H1 (cell line): ENCODE results near the gene ADGRB3. TPM values are rescaled to one million over a fixed set of nuclear protein-coding genes. Genes with fewer than 3 reads are reported as not detected.

ENCODE experiments used
- CTCF ChIA-PET: fragments of 300-600 bp; sonication (Branson Sonifier 250); formaldehyde crosslinking; loops from one replicate; lab custom pipeline; 2021; ENCODE audit not compliant: partially characterized antibody; lab: Charles Lee
- POLR2A ChIA-PET: fragments of 300-600 bp; sonication (Branson Sonifier 250); formaldehyde crosslinking; loops from one replicate; lab custom pipeline; 2021; ENCODE audit warnings: inconsistent platforms; ENCODE audit not compliant: partially characterized antibody; lab: Charles Lee
- DNase-seq, 2 experiments: peaks; one replicate each; pipeline versions ENCODE4 v3.0.0 to v3.0.0-alpha.2; 2010 to 2022; ENCODE audit warnings: low spot score in 2 of 2, low read depth in 1 of 2, mixed read lengths in 1 of 2
- FAIRE-seq: peaks from 2 replicates; lab custom pipeline; 2011; peaks lifted over from hg19 to GRCh38; lab: Jason Lieb, UNC
- H2AFZ ChIP-seq: 2 replicates; pipeline ENCODE4 v1.8.1; 2012; ENCODE audit warnings: low read length, inconsistent platforms
- H2AK5ac ChIP-seq: 2 replicates; pipeline ENCODE4 v1.6.1; 2013; ENCODE audit warnings: low read depth, low read length
- H2BK120ac ChIP-seq: replicated peaks from 2 replicates; pipeline ENCODE3; 2013; ENCODE audit warnings: low read depth, low read length, inconsistent platforms
- H2BK12ac ChIP-seq: 2 replicates; pipeline ENCODE4 v1.6.1; 2013; ENCODE audit warnings: low read depth, low read length
- H2BK15ac ChIP-seq: 2 replicates; pipeline ENCODE4 v1.6.1; 2013; ENCODE audit warnings: low read length
- H2BK20ac ChIP-seq: 2 replicates; pipeline ENCODE4 v1.6.1; 2013; ENCODE audit warnings: low read length
- H2BK5ac ChIP-seq: 2 replicates; pipeline ENCODE4 v1.6.1; 2013; ENCODE audit warnings: low read depth, low read length
- H3K14ac ChIP-seq: 2 replicates; pipeline ENCODE4 v1.6.1; 2013; ENCODE audit warnings: inconsistent platforms; ENCODE audit not compliant: insufficient read length
- H3K18ac ChIP-seq: 2 replicates; pipeline ENCODE4 v1.6.1; 2013; ENCODE audit warnings: low read length; ENCODE audit errors: extremely low read depth
- H3K23ac ChIP-seq: 2 replicates; pipeline ENCODE4 v1.6.1; 2013; ENCODE audit warnings: inconsistent platforms; ENCODE audit not compliant: insufficient read length
- H3K23me2 ChIP-seq: 2 replicates; pipeline ENCODE4 v1.6.1; 2013; ENCODE audit warnings: low read depth, low read length
- H3K27ac ChIP-seq: 2 replicates; pipeline ENCODE4 v1.6.1; 2011; ENCODE audit warnings: low read depth, low read length, inconsistent platforms
- H3K27me3 ChIP-seq, 4 experiments: replicated peaks in 1 of 4; 1 replicate in 1 of 4; 2 replicates in 3 of 4; pipeline versions ENCODE4 v1.6.1 to v1.8.1; 2011 to 2013; ENCODE audit warnings: low read length in 3 of 4, mild to moderate bottlenecking in 3 of 4, inconsistent platforms in 2 of 4, mixed read lengths in 2 of 4, moderate library complexity in 1 of 4; ENCODE audit not compliant: control insufficient read depth in 3 of 4, insufficient read depth in 3 of 4; ENCODE audit errors: extremely low read depth in 1 of 4
- H3K36me3 ChIP-seq, 4 experiments: 2 replicates each; pipeline versions ENCODE4 v1.6.1 to v1.8.1; 2011 to 2013; ENCODE audit warnings: mild to moderate bottlenecking in 4 of 4, low read length in 3 of 4, moderate library complexity in 2 of 4, control low read depth in 1 of 4, inconsistent platforms in 1 of 4; ENCODE audit not compliant: insufficient read depth in 4 of 4, control insufficient read depth in 2 of 4
- H3K4ac ChIP-seq: replicated peaks from 2 replicates; pipeline ENCODE3; 2013; ENCODE audit warnings: low read length, low read depth, mixed read lengths, inconsistent platforms; ENCODE audit not compliant: insufficient read length
- H3K4me1 ChIP-seq, 4 experiments: replicated peaks in 1 of 4; 1 replicate in 1 of 4; 2 replicates in 3 of 4; pipeline versions ENCODE4 v1.6.1 to v1.8.1; 2011 to 2013; ENCODE audit warnings: low read length in 3 of 4, inconsistent platforms in 2 of 4, mixed read lengths in 1 of 4; ENCODE audit not compliant: insufficient read depth in 4 of 4, control insufficient read depth in 3 of 4
- H3K4me2 ChIP-seq, 2 experiments: 2 replicates each; pipeline versions ENCODE4 v1.6.1 to v1.8.1; 2011 to 2013; ENCODE audit warnings: low read depth in 2 of 2, low read length in 2 of 2, control low read depth in 1 of 2, inconsistent platforms in 1 of 2, mild to moderate bottlenecking in 1 of 2; ENCODE audit not compliant: insufficient read depth in 1 of 2
- H3K4me3 ChIP-seq, 4 experiments: fragments of 200-600, 300-600 bp in 1 of 4; sonication (generic), shearing (Covaris generic), sonication (Bioruptor Twin) in 1 of 4; 2 replicates each; pipeline versions ENCODE4 v1.5.1 to v1.8.1; 2011 to 2016; ENCODE audit warnings: low read length in 4 of 4, low read depth in 3 of 4, control low read depth in 2 of 4, inconsistent platforms in 2 of 4, mild to moderate bottlenecking in 2 of 4, mixed read lengths in 1 of 4, moderate library complexity in 1 of 4; ENCODE audit not compliant: insufficient read depth in 2 of 4; ENCODE audit errors: extremely low read depth in 1 of 4
- H3K56ac ChIP-seq: replicated peaks from 2 replicates; pipeline ENCODE3; 2013; ENCODE audit warnings: low read depth, mild to moderate bottlenecking, mixed read lengths, low read length, inconsistent platforms; ENCODE audit not compliant: insufficient read length
- H3K79me1 ChIP-seq: 2 replicates; pipeline ENCODE4 v1.6.1; 2013; ENCODE audit warnings: low read depth, low read length, control low read depth
- H3K79me2 ChIP-seq, 2 experiments: 2 replicates each; pipeline versions ENCODE4 v1.6.1 to v1.8.1; 2012 to 2013; ENCODE audit warnings: low read length in 2 of 2, mild to moderate bottlenecking in 2 of 2, inconsistent platforms in 1 of 2; ENCODE audit not compliant: insufficient read depth in 2 of 2, control insufficient read depth in 1 of 2
- H3K9ac ChIP-seq, 4 experiments: replicated peaks in 1 of 4; 1 replicate in 1 of 4; 2 replicates in 3 of 4; pipeline versions ENCODE4 v1.6.1 to v1.8.1; 2011 to 2013; ENCODE audit warnings: low read depth in 3 of 4, low read length in 3 of 4, control low read depth in 2 of 4, mild to moderate bottlenecking in 2 of 4, moderate library complexity in 2 of 4, inconsistent platforms in 1 of 4; ENCODE audit errors: extremely low read depth in 1 of 4
- H3K9me3 ChIP-seq, 2 experiments: 2 replicates each; pipeline versions ENCODE4 v1.6.1 to v1.8.1; 2012 to 2013; ENCODE audit warnings: mild to moderate bottlenecking in 2 of 2, moderate library complexity in 2 of 2, control low read depth in 1 of 2, inconsistent platforms in 1 of 2, low read depth in 1 of 2, low read length in 1 of 2, mixed read lengths in 1 of 2; ENCODE audit not compliant: insufficient read depth in 2 of 2
- H4K20me1 ChIP-seq, 2 experiments: replicated peaks in 1 of 2; 2 replicates each; pipeline versions ENCODE3 to v1.8.1; 2011 to 2013; ENCODE audit warnings: inconsistent platforms in 2 of 2, low read length in 2 of 2, mild to moderate bottlenecking in 1 of 2; ENCODE audit not compliant: insufficient read depth in 2 of 2, control insufficient read depth in 1 of 2
- H4K5ac ChIP-seq: 2 replicates; pipeline ENCODE4 v1.6.1; 2013; ENCODE audit warnings: low read length, low read depth, mixed read lengths, inconsistent platforms; ENCODE audit not compliant: insufficient read length
- H4K8ac ChIP-seq: 2 replicates; pipeline ENCODE4 v1.8.0; 2013; ENCODE audit warnings: mild to moderate bottlenecking, moderate library complexity, low read length, inconsistent platforms; ENCODE audit not compliant: insufficient read depth; ENCODE audit errors: extremely low read depth
- H4K91ac ChIP-seq: replicated peaks from 2 replicates; pipeline ENCODE3; 2013; ENCODE audit warnings: low read length, mixed read lengths, inconsistent platforms; ENCODE audit not compliant: insufficient read length
- HDAC2 ChIP-seq, 2 experiments: fragments of 300-600 bp in 1 of 2; sonication (generic) in 1 of 2; IDR thresholded peaks; 2 replicates each; pipeline ENCODE4 v1.6.1; 2011 to 2012; ENCODE audit warnings: low read depth in 2 of 2, low read length in 2 of 2, mild to moderate bottlenecking in 2 of 2, moderate library complexity in 2 of 2, borderline replicate concordance in 1 of 2, inconsistent platforms in 1 of 2
- RXRA ChIP-seq: IDR thresholded peaks from 2 replicates; pipeline ENCODE4 v1.6.1; 2011; ENCODE audit warnings: low read depth, mild to moderate bottlenecking, low read length, moderate library complexity; ENCODE audit not compliant: insufficient read depth
- WGBS, 2 experiments: shearing (Covaris generic) in 1 of 2; methylation state at CpG; one replicate each; pipeline versions ENCODE4 v1.1.6 to v1.1.7; 2013 to 2015; ENCODE audit warnings: low lambda C conversion rate in 2 of 2, mixed read lengths in 2 of 2, inconsistent platforms in 1 of 2, low coverage in 1 of 2, missing lambda C conversion rate in 1 of 2; ENCODE audit not compliant: insufficient replicate concordance in 2 of 2, insufficient coverage in 1 of 2, insufficient read length in 1 of 2; ENCODE audit errors: extremely low coverage in 1 of 2, missing lambda C conversion rate in 1 of 2; 5-methylcytosine and 5-hydroxymethylcytosine counted together
- polyA plus RNA-seq, 7 experiments: library from polyadenylated mRNA; depleted of rRNA in 3 of 7; stranded (reverse) in 5 of 7; unstranded in 2 of 7; fragments of >200 nt in 5 of 7; fragments of 200-250 nt in 2 of 7; gene quantifications; 1 replicate in 5 of 7; 2 replicates in 1 of 7; 4 replicates in 1 of 7; pipeline versions ENCODE4 v1.2.1 to v1.2.3, GENCODE V29; 2011 to 2013; ENCODE audit warnings: missing spikeins in 2 of 7, mixed read lengths in 2 of 7
- total RNA-seq: library from RNA; stranded (reverse); fragmentation: NEBNext Ultra II Directional; extraction: Animal tissue kit (Norgen Biotek cat#: 25700); gene quantifications from 2 replicates; pipeline ENCODE4 v1.2.1, GENCODE V29; 2021
- TF ChIP-seq, protein P1 (sequence below): IDR thresholded peaks from 2 replicates; pipeline ENCODE4 v1.6.1; 2011; ENCODE audit warnings: low read depth, mild to moderate bottlenecking, low read length; ENCODE audit not compliant: insufficient read depth

Gene ADGRB3
- total and polyA plus RNA-seq, 2 of the 8 experiments (the other 6 are each of a cell fraction or from before 2014, with no cell fraction given), result 0.35 to 1.2 TPM

DNA sequence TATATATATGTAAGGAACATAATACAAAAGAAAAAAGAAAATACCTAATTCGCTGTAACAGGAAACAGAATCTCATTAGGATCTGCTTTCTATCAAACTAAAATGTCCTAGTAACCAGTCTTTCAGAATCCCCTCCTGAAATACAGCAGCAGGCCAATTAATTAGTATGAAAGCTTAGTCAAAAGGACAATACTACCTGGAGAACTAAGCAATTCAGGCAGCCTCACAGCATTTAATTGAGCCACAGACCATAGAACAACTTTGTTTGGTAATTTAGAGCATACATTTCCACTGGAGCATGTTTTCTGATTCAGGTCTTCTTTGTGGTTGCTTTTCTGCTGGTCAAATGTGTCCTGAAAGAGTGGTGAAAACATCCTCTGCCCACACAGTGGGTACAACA is 645.8 kb downstream of the ADGRB3 start:
- CTCF ChIA-PET, result interaction anchor here (1.2 kb wide), 1 partner anchor 116 kb away, joined by 3 read pairs; no protein-coding TSS in a partner anchor
- Histone ChIP-seq H2BK120ac (no peak overlapping the region), H2BK15ac (no peak overlapping the region)

More for the DNA sequence above, 645.8 kb downstream of the ADGRB3 start:
- no peak overlapping the region for H2AK5ac ChIP-seq
- no peak overlapping the region for H3K18ac ChIP-seq
- H2BK20ac ChIP-seq, result no peak overlapping the region
- no peak overlapping the region for H2BK5ac ChIP-seq
- H4K20me1 ChIP-seq, result no peaks in the 10 kb centered on the region
- H3K36me3 ChIP-seq, result no peaks in the 10 kb centered on the region
- H3K27ac ChIP-seq, result no peak overlapping the region
- no peak overlapping the region for H3K4me3 ChIP-seq
- H3K4me1 ChIP-seq, result peaks cover 0 to 7% (median 0%) of the 10 kb centered on the region in 4 experiments; a peak in 2 of 7 replicates
- TF ChIP-seq RXRA (no peak), HDAC2 (IDR thresholded peaks at IDR 0.05; ENCODE audit: borderline replicate concordance in 1 of 2, low read depth in 2 of 2, low read length in 2 of 2) (no peak)
- TF ChIP-seq, protein P1, sequence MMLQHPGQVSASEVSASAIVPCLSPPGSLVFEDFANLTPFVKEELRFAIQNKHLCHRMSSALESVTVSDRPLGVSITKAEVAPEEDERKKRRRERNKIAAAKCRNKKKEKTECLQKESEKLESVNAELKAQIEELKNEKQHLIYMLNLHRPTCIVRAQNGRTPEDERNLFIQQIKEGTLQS, result no peak
- TF ChIP-seq, all 59 proteins: peak for 0
- Histone ChIP-seq H4K8ac (no peak overlapping the region), H3K9me3 (no peaks in the 10 kb centered on the region), H4K91ac (no peak overlapping the region), H4K5ac (no peak overlapping the region), H3K79me2 (no peaks in the 10 kb centered on the region), H3K23ac (no peak overlapping the region), H3K14ac (no peak overlapping the region), H3K9ac (no peak overlapping the region), H2AFZ (no peak overlapping the region), H2BK12ac (no peak overlapping the region), H3K27me3 (no peaks in the 10 kb centered on the region), H3K4me2 (no peak overlapping the region), H3K79me1 (no peaks in the 10 kb centered on the region), H3K56ac (no peak overlapping the region), H3K23me2 (no peaks in the 10 kb centered on the region), H3K4ac (no peak overlapping the region)
- DNase-seq (no peak), FAIRE-seq (no peak)
- 67% methylated on average over 1 of the region's 1 CpG; no CpG with 5 or more reads in 1 of the 2 experiments for WGBS, 2 experiments
- POLR2A ChIA-PET, result no interaction called here
